ENCODE measurements around the gene MSH5. TPM values are rescaled to one million over a fixed set of nuclear protein-coding genes. Genes with fewer than 3 reads are reported as not detected.

MSH5 gene
- total and polyA plus RNA-seq, 2 experiments from 2014 or later, result 12.1 to 23.9 TPM

- TF ChIP-seq, protein P1, sequence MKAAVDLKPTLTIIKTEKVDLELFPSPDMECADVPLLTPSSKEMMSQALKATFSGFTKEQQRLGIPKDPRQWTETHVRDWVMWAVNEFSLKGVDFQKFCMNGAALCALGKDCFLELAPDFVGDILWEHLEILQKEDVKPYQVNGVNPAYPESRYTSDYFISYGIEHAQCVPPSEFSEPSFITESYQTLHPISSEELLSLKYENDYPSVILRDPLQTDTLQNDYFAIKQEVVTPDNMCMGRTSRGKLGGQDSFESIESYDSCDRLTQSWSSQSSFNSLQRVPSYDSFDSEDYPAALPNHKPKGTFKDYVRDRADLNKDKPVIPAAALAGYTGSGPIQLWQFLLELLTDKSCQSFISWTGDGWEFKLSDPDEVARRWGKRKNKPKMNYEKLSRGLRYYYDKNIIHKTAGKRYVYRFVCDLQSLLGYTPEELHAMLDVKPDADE (IDR thresholded peaks at IDR 0.05), result no peak
- TF ChIP-seq JUNB (IDR thresholded peaks at IDR 0.05; ENCODE audit: unreplicated experiment), result no peak
- TF ChIP-seq CREB1 (CRISPR knock-in tag; IDR thresholded peaks at IDR 0.05; ENCODE audit: low read depth), result no peak
- no peak for TF ChIP-seq STAT1 (IDR thresholded peaks at IDR 0.05; ENCODE audit: unreplicated experiment)
- no peak for TF ChIP-seq EZH2 (IDR thresholded peaks at IDR 0.05; ENCODE audit: low read depth, unreplicated experiment)
- no peak for TF ChIP-seq REST (IDR thresholded peaks at IDR 0.05; ENCODE audit: unreplicated experiment)
- TF ChIP-seq ZNF114 (CRISPR knock-in tag; IDR thresholded peaks at IDR 0.05), result no peak
- no peak for TF ChIP-seq EZH2phosphoT487 (IDR thresholded peaks at IDR 0.05; ENCODE audit: unreplicated experiment)
- TF ChIP-seq, protein P2, sequence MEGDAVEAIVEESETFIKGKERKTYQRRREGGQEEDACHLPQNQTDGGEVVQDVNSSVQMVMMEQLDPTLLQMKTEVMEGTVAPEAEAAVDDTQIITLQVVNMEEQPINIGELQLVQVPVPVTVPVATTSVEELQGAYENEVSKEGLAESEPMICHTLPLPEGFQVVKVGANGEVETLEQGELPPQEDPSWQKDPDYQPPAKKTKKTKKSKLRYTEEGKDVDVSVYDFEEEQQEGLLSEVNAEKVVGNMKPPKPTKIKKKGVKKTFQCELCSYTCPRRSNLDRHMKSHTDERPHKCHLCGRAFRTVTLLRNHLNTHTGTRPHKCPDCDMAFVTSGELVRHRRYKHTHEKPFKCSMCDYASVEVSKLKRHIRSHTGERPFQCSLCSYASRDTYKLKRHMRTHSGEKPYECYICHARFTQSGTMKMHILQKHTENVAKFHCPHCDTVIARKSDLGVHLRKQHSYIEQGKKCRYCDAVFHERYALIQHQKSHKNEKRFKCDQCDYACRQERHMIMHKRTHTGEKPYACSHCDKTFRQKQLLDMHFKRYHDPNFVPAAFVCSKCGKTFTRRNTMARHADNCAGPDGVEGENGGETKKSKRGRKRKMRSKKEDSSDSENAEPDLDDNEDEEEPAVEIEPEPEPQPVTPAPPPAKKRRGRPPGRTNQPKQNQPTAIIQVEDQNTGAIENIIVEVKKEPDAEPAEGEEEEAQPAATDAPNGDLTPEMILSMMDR (conservative IDR thresholded peaks at IDR 0.05; ENCODE audit: low read depth in 2 of 2), result no peak
- no peak for TF ChIP-seq NANOG (IDR thresholded peaks at IDR 0.05; ENCODE audit: borderline replicate concordance)
- no peak for TF ChIP-seq ZNF331 (CRISPR knock-in tag; IDR thresholded peaks at IDR 0.05; ENCODE audit: low read depth)
These were observed 38.4 kb downstream of the MSH5 start (continued) for GRCh38 chr6:31778193-31778592.

GRCh38 chr6:31778999-31779885, 39.4 kb downstream of the MSH5 start:
- DNase-seq (ENCODE audit: low spot score) (no peak), ATAC-seq (no peak)
- H3K27me3 Mint-ChIP-seq (ENCODE audit: insufficient read depth, low read depth, poor library complexity), result peaks cover 21% of the 10 kb centered on the region
- Histone ChIP-seq H3K27me3 (ENCODE audit: insufficient read depth) (no peaks in the 10 kb centered on the region), H3K4me3 (no peak overlapping the region), H4K20me1 (replicated peaks; ENCODE audit: insufficient read depth) (no peaks in the 10 kb centered on the region; the same call in 1 of the 2 replicates), H3K4me2 (no peak overlapping the region), H3K27ac (ENCODE audit: low read depth) (no peak overlapping the region), H3K4me1 (ENCODE audit: insufficient read depth) (no peaks in the 10 kb centered on the region), H3K36me3 (ENCODE audit: insufficient read depth) (no peaks in the 10 kb centered on the region; the same call in 1 of the 2 replicates), H3K79me2 (replicated peaks; ENCODE audit: insufficient read depth) (no peaks in the 10 kb centered on the region), H3K9me2 (ENCODE audit: insufficient read depth) (no peaks in the 10 kb centered on the region), H3F3A (replicated peaks; ENCODE audit: low read depth) (peaks cover 4% of the 10 kb centered on the region; the same call in 1 of the 2 replicates), H2AFZ (no peak overlapping the region)
- no peaks in the 10 kb centered on the region for H3K4me1 Mint-ChIP-seq
- H3K27ac Mint-ChIP-seq, result no peak overlapping the region
- H3K9me3 Mint-ChIP-seq, result no peaks in the 10 kb centered on the region
- peaks cover 37% of the 10 kb centered on the region for H3K36me3 Mint-ChIP-seq (ENCODE audit: low read depth)
- H3K4me3 Mint-ChIP-seq, result no peak overlapping the region
- TF ChIP-seq JUNB (IDR thresholded peaks at IDR 0.05; ENCODE audit: unreplicated experiment) (no peak), POLR2AphosphoS5 (IDR thresholded peaks at IDR 0.05; ENCODE audit: low read depth) (no peak), REST (IDR thresholded peaks at IDR 0.05; ENCODE audit: unreplicated experiment) (no peak), CREB1 (CRISPR knock-in tag; IDR thresholded peaks at IDR 0.05; ENCODE audit: low read depth) (no peak), ZNF331 (CRISPR knock-in tag; IDR thresholded peaks at IDR 0.05; ENCODE audit: low read depth) (no peak), EZH2phosphoT487 (IDR thresholded peaks at IDR 0.05; ENCODE audit: unreplicated experiment) (no peak)
- TF ChIP-seq, protein P1 (IDR thresholded peaks at IDR 0.05), result no peak
